H1 (cell line): Measurements from ENCODE around the gene RHO. TPM values are rescaled to one million over a fixed set of nuclear protein-coding genes. Genes with fewer than 3 reads are reported as not detected.

Source experiments
- CTCF ChIA-PET: fragments of 300-600 bp; sonication (Branson Sonifier 250); formaldehyde crosslinking; loops from one replicate; lab custom pipeline; 2021; ENCODE audit not compliant: partially characterized antibody; lab: Charles Lee
- POLR2A ChIA-PET: fragments of 300-600 bp; sonication (Branson Sonifier 250); formaldehyde crosslinking; loops from one replicate; lab custom pipeline; 2021; ENCODE audit warnings: inconsistent platforms; ENCODE audit not compliant: partially characterized antibody; lab: Charles Lee
- DNase-seq, 2 experiments: peaks; one replicate each; pipeline versions ENCODE4 v3.0.0 to v3.0.0-alpha.2; 2010 to 2022; ENCODE audit warnings: low spot score in 2 of 2, low read depth in 1 of 2, mixed read lengths in 1 of 2
- FAIRE-seq: peaks from 2 replicates; lab custom pipeline; 2011; peaks lifted over from hg19 to GRCh38; lab: Jason Lieb, UNC
- H2AFZ ChIP-seq: 2 replicates; pipeline ENCODE4 v1.8.1; 2012; ENCODE audit warnings: low read length, inconsistent platforms
- H2AK5ac ChIP-seq: 2 replicates; pipeline ENCODE4 v1.6.1; 2013; ENCODE audit warnings: low read depth, low read length
- H2BK120ac ChIP-seq: replicated peaks from 2 replicates; pipeline ENCODE3; 2013; ENCODE audit warnings: low read depth, low read length, inconsistent platforms
- H2BK12ac ChIP-seq: 2 replicates; pipeline ENCODE4 v1.6.1; 2013; ENCODE audit warnings: low read depth, low read length
- H2BK15ac ChIP-seq: 2 replicates; pipeline ENCODE4 v1.6.1; 2013; ENCODE audit warnings: low read length
- H2BK20ac ChIP-seq: 2 replicates; pipeline ENCODE4 v1.6.1; 2013; ENCODE audit warnings: low read length
- H2BK5ac ChIP-seq: 2 replicates; pipeline ENCODE4 v1.6.1; 2013; ENCODE audit warnings: low read depth, low read length
- H3K14ac ChIP-seq: 2 replicates; pipeline ENCODE4 v1.6.1; 2013; ENCODE audit warnings: inconsistent platforms; ENCODE audit not compliant: insufficient read length
- H3K18ac ChIP-seq: 2 replicates; pipeline ENCODE4 v1.6.1; 2013; ENCODE audit warnings: low read length; ENCODE audit errors: extremely low read depth
- H3K23ac ChIP-seq: 2 replicates; pipeline ENCODE4 v1.6.1; 2013; ENCODE audit warnings: inconsistent platforms; ENCODE audit not compliant: insufficient read length
- H3K23me2 ChIP-seq: 2 replicates; pipeline ENCODE4 v1.6.1; 2013; ENCODE audit warnings: low read depth, low read length
- H3K27ac ChIP-seq: 2 replicates; pipeline ENCODE4 v1.6.1; 2011; ENCODE audit warnings: low read depth, low read length, inconsistent platforms
- H3K27me3 ChIP-seq, 4 experiments: replicated peaks in 1 of 4; 1 replicate in 1 of 4; 2 replicates in 3 of 4; pipeline versions ENCODE4 v1.6.1 to v1.8.1; 2011 to 2013; ENCODE audit warnings: low read length in 3 of 4, mild to moderate bottlenecking in 3 of 4, inconsistent platforms in 2 of 4, mixed read lengths in 2 of 4, moderate library complexity in 1 of 4; ENCODE audit not compliant: control insufficient read depth in 3 of 4, insufficient read depth in 3 of 4; ENCODE audit errors: extremely low read depth in 1 of 4
- H3K36me3 ChIP-seq, 4 experiments: 2 replicates each; pipeline versions ENCODE4 v1.6.1 to v1.8.1; 2011 to 2013; ENCODE audit warnings: mild to moderate bottlenecking in 4 of 4, low read length in 3 of 4, moderate library complexity in 2 of 4, control low read depth in 1 of 4, inconsistent platforms in 1 of 4; ENCODE audit not compliant: insufficient read depth in 4 of 4, control insufficient read depth in 2 of 4
- H3K4ac ChIP-seq: replicated peaks from 2 replicates; pipeline ENCODE3; 2013; ENCODE audit warnings: low read length, low read depth, mixed read lengths, inconsistent platforms; ENCODE audit not compliant: insufficient read length
- H3K4me1 ChIP-seq, 4 experiments: replicated peaks in 1 of 4; 1 replicate in 1 of 4; 2 replicates in 3 of 4; pipeline versions ENCODE4 v1.6.1 to v1.8.1; 2011 to 2013; ENCODE audit warnings: low read length in 3 of 4, inconsistent platforms in 2 of 4, mixed read lengths in 1 of 4; ENCODE audit not compliant: insufficient read depth in 4 of 4, control insufficient read depth in 3 of 4
- H3K4me2 ChIP-seq, 2 experiments: 2 replicates each; pipeline versions ENCODE4 v1.6.1 to v1.8.1; 2011 to 2013; ENCODE audit warnings: low read depth in 2 of 2, low read length in 2 of 2, control low read depth in 1 of 2, inconsistent platforms in 1 of 2, mild to moderate bottlenecking in 1 of 2; ENCODE audit not compliant: insufficient read depth in 1 of 2
- H3K4me3 ChIP-seq, 4 experiments: fragments of 200-600, 300-600 bp in 1 of 4; sonication (generic), shearing (Covaris generic), sonication (Bioruptor Twin) in 1 of 4; 2 replicates each; pipeline versions ENCODE4 v1.5.1 to v1.8.1; 2011 to 2016; ENCODE audit warnings: low read length in 4 of 4, low read depth in 3 of 4, control low read depth in 2 of 4, inconsistent platforms in 2 of 4, mild to moderate bottlenecking in 2 of 4, mixed read lengths in 1 of 4, moderate library complexity in 1 of 4; ENCODE audit not compliant: insufficient read depth in 2 of 4; ENCODE audit errors: extremely low read depth in 1 of 4
- H3K56ac ChIP-seq: replicated peaks from 2 replicates; pipeline ENCODE3; 2013; ENCODE audit warnings: low read depth, mild to moderate bottlenecking, mixed read lengths, low read length, inconsistent platforms; ENCODE audit not compliant: insufficient read length
- H3K79me1 ChIP-seq: 2 replicates; pipeline ENCODE4 v1.6.1; 2013; ENCODE audit warnings: low read depth, low read length, control low read depth
- H3K79me2 ChIP-seq, 2 experiments: 2 replicates each; pipeline versions ENCODE4 v1.6.1 to v1.8.1; 2012 to 2013; ENCODE audit warnings: low read length in 2 of 2, mild to moderate bottlenecking in 2 of 2, inconsistent platforms in 1 of 2; ENCODE audit not compliant: insufficient read depth in 2 of 2, control insufficient read depth in 1 of 2
- H3K9ac ChIP-seq, 4 experiments: replicated peaks in 1 of 4; 1 replicate in 1 of 4; 2 replicates in 3 of 4; pipeline versions ENCODE4 v1.6.1 to v1.8.1; 2011 to 2013; ENCODE audit warnings: low read depth in 3 of 4, low read length in 3 of 4, control low read depth in 2 of 4, mild to moderate bottlenecking in 2 of 4, moderate library complexity in 2 of 4, inconsistent platforms in 1 of 4; ENCODE audit errors: extremely low read depth in 1 of 4
- H3K9me3 ChIP-seq, 2 experiments: 2 replicates each; pipeline versions ENCODE4 v1.6.1 to v1.8.1; 2012 to 2013; ENCODE audit warnings: mild to moderate bottlenecking in 2 of 2, moderate library complexity in 2 of 2, control low read depth in 1 of 2, inconsistent platforms in 1 of 2, low read depth in 1 of 2, low read length in 1 of 2, mixed read lengths in 1 of 2; ENCODE audit not compliant: insufficient read depth in 2 of 2
- H4K20me1 ChIP-seq, 2 experiments: replicated peaks in 1 of 2; 2 replicates each; pipeline versions ENCODE3 to v1.8.1; 2011 to 2013; ENCODE audit warnings: inconsistent platforms in 2 of 2, low read length in 2 of 2, mild to moderate bottlenecking in 1 of 2; ENCODE audit not compliant: insufficient read depth in 2 of 2, control insufficient read depth in 1 of 2
- H4K5ac ChIP-seq: 2 replicates; pipeline ENCODE4 v1.6.1; 2013; ENCODE audit warnings: low read length, low read depth, mixed read lengths, inconsistent platforms; ENCODE audit not compliant: insufficient read length
- H4K8ac ChIP-seq: 2 replicates; pipeline ENCODE4 v1.8.0; 2013; ENCODE audit warnings: mild to moderate bottlenecking, moderate library complexity, low read length, inconsistent platforms; ENCODE audit not compliant: insufficient read depth; ENCODE audit errors: extremely low read depth
- H4K91ac ChIP-seq: replicated peaks from 2 replicates; pipeline ENCODE3; 2013; ENCODE audit warnings: low read length, mixed read lengths, inconsistent platforms; ENCODE audit not compliant: insufficient read length
- CHD2 ChIP-seq: IDR thresholded peaks from 2 replicates; pipeline ENCODE4 v1.6.1; 2012; ENCODE audit warnings: low read length, improper control_type of control experiment
- CTBP2 ChIP-seq: IDR thresholded peaks from 2 replicates; pipeline ENCODE4 v1.7.0; 2011; ENCODE audit warnings: borderline replicate concordance, mild to moderate bottlenecking, moderate library complexity, mixed read lengths, low read length; ENCODE audit not compliant: insufficient read depth, insufficient read length
- EGR1 ChIP-seq: IDR thresholded peaks from 2 replicates; pipeline ENCODE4 v1.6.1; 2011; ENCODE audit warnings: low read depth, low read length, borderline replicate concordance
- EP300 ChIP-seq, 2 experiments: IDR thresholded peaks; 1 replicate in 1 of 2; 2 replicates in 1 of 2; pipeline ENCODE4 v1.6.1; 2011 to 2012; ENCODE audit warnings: low read depth in 2 of 2, low read length in 2 of 2, mild to moderate bottlenecking in 2 of 2, borderline replicate concordance in 1 of 2, inconsistent platforms in 1 of 2, moderate library complexity in 1 of 2
- GABPA ChIP-seq: IDR thresholded peaks from 2 replicates; pipeline ENCODE4 v1.6.1; 2011; ENCODE audit warnings: mild to moderate bottlenecking, low read length, moderate library complexity, borderline replicate concordance; ENCODE audit not compliant: insufficient read depth
- MAX ChIP-seq: IDR thresholded peaks from 2 replicates; pipeline ENCODE4 v1.6.1; 2012; ENCODE audit warnings: inconsistent platforms
- POLR2AphosphoS5 ChIP-seq: IDR thresholded peaks from 2 replicates; pipeline ENCODE4 v1.6.1; 2011; ENCODE audit warnings: low read depth, low read length
- POU5F1 ChIP-seq: IDR thresholded peaks from 2 replicates; pipeline ENCODE4 v1.6.1; 2011; ENCODE audit warnings: low read depth, mild to moderate bottlenecking, low read length, moderate library complexity
- RAD21 ChIP-seq, 2 experiments: IDR thresholded peaks in 1 of 2; conservative IDR thresholded peaks in 1 of 2; 2 replicates each; pipeline ENCODE4 v1.6.1; 2011; ENCODE audit warnings: low read depth in 2 of 2, low read length in 2 of 2, improper control_type of control experiment in 1 of 2, inconsistent platforms in 1 of 2, mild to moderate bottlenecking in 1 of 2, moderate library complexity in 1 of 2
- RFX5 ChIP-seq: IDR thresholded peaks from 2 replicates; pipeline ENCODE4 v1.6.1; 2011; ENCODE audit warnings: low read depth, low read length, improper control_type of control experiment, borderline replicate concordance
- SP2 ChIP-seq: IDR thresholded peaks from 2 replicates; pipeline ENCODE4 v1.6.1; 2012; ENCODE audit warnings: mild to moderate bottlenecking, low read length, inconsistent platforms
- TAF7 ChIP-seq: optimal IDR thresholded peaks from 2 replicates; pipeline ENCODE3; 2011; ENCODE audit warnings: low read depth, mild to moderate bottlenecking, inconsistent platforms, low read length, moderate library complexity, borderline replicate concordance
- WGBS, 2 experiments: shearing (Covaris generic) in 1 of 2; methylation state at CpG; one replicate each; pipeline versions ENCODE4 v1.1.6 to v1.1.7; 2013 to 2015; ENCODE audit warnings: low lambda C conversion rate in 2 of 2, mixed read lengths in 2 of 2, inconsistent platforms in 1 of 2, low coverage in 1 of 2, missing lambda C conversion rate in 1 of 2; ENCODE audit not compliant: insufficient replicate concordance in 2 of 2, insufficient coverage in 1 of 2, insufficient read length in 1 of 2; ENCODE audit errors: extremely low coverage in 1 of 2, missing lambda C conversion rate in 1 of 2; 5-methylcytosine and 5-hydroxymethylcytosine counted together
- polyA plus RNA-seq, 7 experiments: library from polyadenylated mRNA; depleted of rRNA in 3 of 7; stranded (reverse) in 5 of 7; unstranded in 2 of 7; fragments of >200 nt in 5 of 7; fragments of 200-250 nt in 2 of 7; gene quantifications; 1 replicate in 5 of 7; 2 replicates in 1 of 7; 4 replicates in 1 of 7; pipeline versions ENCODE4 v1.2.1 to v1.2.3, GENCODE V29; 2011 to 2013; ENCODE audit warnings: missing spikeins in 2 of 7, mixed read lengths in 2 of 7
- total RNA-seq: library from RNA; stranded (reverse); fragmentation: NEBNext Ultra II Directional; extraction: Animal tissue kit (Norgen Biotek cat#: 25700); gene quantifications from 2 replicates; pipeline ENCODE4 v1.2.1, GENCODE V29; 2021

The RHO gene
- total and polyA plus RNA-seq, 2 of the 8 experiments (the other 6 are each of a cell fraction or from before 2014, with no cell fraction given): not detected

- FAIRE-seq: no peak
- CTCF ChIA-PET: interaction anchor here (5.7 kb wide), 1 partner anchor 13 kb away, joined by 41 read pairs; no protein-coding TSS in a partner anchor
- Histone ChIP-seq H4K20me1 (peaks cover 0 to 5% of the 10 kb centered on the region in 2 experiments), H4K5ac (no peak overlapping the region), H3K79me2 (no peaks in the 10 kb centered on the region), H3K4ac (no peak overlapping the region), H3K14ac (no peak overlapping the region), H2BK20ac (no peak overlapping the region), H3K23me2 (no peaks in the 10 kb centered on the region), H3K27me3 (no peaks in the 10 kb centered on the region), H2BK5ac (no peak overlapping the region), H2BK15ac (no peak overlapping the region), H3K4me3 (no peak overlapping the region), H4K91ac (no peak overlapping the region), H4K8ac (no peak overlapping the region), H2AK5ac (no peak overlapping the region), H3K36me3 (peaks cover 3 to 23% (median 11%) of the 10 kb centered on the region in 4 experiments; a peak in 6 of 8 replicates), H3K27ac (no peak overlapping the region), H3K9me3 (no peaks in the 10 kb centered on the region), H3K23ac (no peak overlapping the region), H2AFZ (no peak overlapping the region), H2BK12ac (no peak overlapping the region), H3K56ac (no peak overlapping the region), H3K4me1 (no peaks in the 10 kb centered on the region), H2BK120ac (no peak overlapping the region), H3K4me2 (no peak overlapping the region), H3K18ac (no peak overlapping the region), H3K9ac (no peak overlapping the region), H3K79me1 (no peaks in the 10 kb centered on the region)
- WGBS, 2 experiments: 82% methylated on average over 5 of the region's 5 CpGs; no CpG with 5 or more reads in 1 of the 2 experiments
- no peak for DNase-seq
- POLR2A ChIA-PET: interaction anchor here (1.7 kb wide), 1 partner anchor 22 kb away, joined by 5 read pairs; no protein-coding TSS in a partner anchor
- no peak for TF ChIP-seq POLR2AphosphoS5
- no peak for TF ChIP-seq EGR1
- TF ChIP-seq RFX5: no peak
- TF ChIP-seq TAF7: no peak
- TF ChIP-seq POU5F1: no peak
- no peak for TF ChIP-seq SP2
- no peak for TF ChIP-seq MAX
- TF ChIP-seq GABPA: no peak
- TF ChIP-seq EP300 (IDR thresholded peaks at IDR 0.05; ENCODE audit: borderline replicate concordance in 1 of 2, low read depth in 2 of 2, low read length in 2 of 2): no peak
- no peak for TF ChIP-seq RAD21 (IDR thresholded peaks at IDR 0.05 in 1 of 2, conservative IDR thresholded peaks at IDR 0.05 in 1 of 2; ENCODE audit: low read depth in 2 of 2, low read length in 2 of 2)
- TF ChIP-seq CHD2: no peak
- TF ChIP-seq CTBP2: no peak
Observed at GRCh38 chr3:129504471-129505100, 23.9 kb upstream of the RHO start.
